WTC11 (cell line): ENCODE measurements around the gene CCL4.

Experiments
- EMX1 ChIP-seq: fragments of 250-450 bp; sonication (Bioruptor Pico); IDR thresholded peaks from 2 replicates; pipeline ENCODE4 v1.8.0; 2021; ENCODE audit warnings: mild to moderate bottlenecking
- HMGA2 ChIP-seq: fragments of 250-450 bp; sonication (Bioruptor Pico); IDR thresholded peaks from 2 replicates; pipeline ENCODE4 v1.4.0; 2021; ENCODE audit warnings: mild to moderate bottlenecking, moderate library complexity
- MXD4 ChIP-seq: fragments of 250-450 bp; sonication (Bioruptor Pico); IDR thresholded peaks from 2 replicates; pipeline ENCODE4 v1.8.0; 2021; ENCODE audit warnings: mild to moderate bottlenecking, moderate library complexity, borderline replicate concordance
- ZNF263 ChIP-seq: sonication (generic); formaldehyde crosslinking; IDR thresholded peaks from 2 replicates; pipeline ENCODE4 v1.8.1; 2022; ENCODE audit warnings: low read depth, mild to moderate bottlenecking, moderate library complexity, missing genetic modification reagents
- TF ChIP-seq, protein P1 (sequence below): sonication (generic); formaldehyde crosslinking; IDR thresholded peaks from 2 replicates; pipeline ENCODE4 v1.8.1; 2023; ENCODE audit warnings: mild to moderate bottlenecking, moderate library complexity, missing genetic modification reagents

DNA sequence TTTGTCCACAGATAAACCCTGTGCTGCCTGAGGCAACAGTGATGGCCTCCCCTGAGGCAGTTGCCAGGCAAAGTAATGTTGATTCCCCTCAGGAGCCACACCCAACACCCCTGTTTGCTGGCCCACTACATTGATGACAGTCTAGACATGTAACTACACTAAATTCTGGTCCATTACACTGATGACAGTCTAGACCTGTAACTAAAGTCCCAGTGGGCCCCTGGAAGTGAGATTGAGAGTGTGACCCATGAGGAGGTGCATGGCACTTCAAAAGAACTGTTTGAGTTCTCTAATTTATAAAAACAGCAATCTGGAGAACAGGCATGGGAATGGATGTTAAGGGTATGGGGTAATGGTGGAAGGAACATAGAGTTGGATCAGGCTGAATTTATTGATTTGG lies 8.9 kb downstream of the CCL4 start:
- TF ChIP-seq, protein P1, sequence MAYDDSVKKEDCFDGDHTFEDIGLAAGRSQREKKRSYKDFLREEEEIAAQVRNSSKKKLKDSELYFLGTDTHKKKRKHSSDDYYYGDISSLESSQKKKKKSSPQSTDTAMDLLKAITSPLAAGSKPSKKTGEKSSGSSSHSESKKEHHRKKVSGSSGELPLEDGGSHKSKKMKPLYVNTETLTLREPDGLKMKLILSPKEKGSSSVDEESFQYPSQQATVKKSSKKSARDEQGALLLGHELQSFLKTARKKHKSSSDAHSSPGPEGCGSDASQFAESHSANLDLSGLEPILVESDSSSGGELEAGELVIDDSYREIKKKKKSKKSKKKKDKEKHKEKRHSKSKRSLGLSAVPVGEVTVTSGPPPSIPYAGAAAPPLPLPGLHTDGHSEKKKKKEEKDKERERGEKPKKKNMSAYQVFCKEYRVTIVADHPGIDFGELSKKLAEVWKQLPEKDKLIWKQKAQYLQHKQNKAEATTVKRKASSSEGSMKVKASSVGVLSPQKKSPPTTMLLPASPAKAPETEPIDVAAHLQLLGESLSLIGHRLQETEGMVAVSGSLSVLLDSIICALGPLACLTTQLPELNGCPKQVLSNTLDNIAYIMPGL (CRISPR knock-in tag), result no peak
- TF ChIP-seq HMGA2 (CRISPR knock-in tag) (no peak), ZNF263 (CRISPR knock-in tag) (no peak), EMX1 (CRISPR knock-in tag) (no peak), MXD4 (CRISPR knock-in tag) (no peak)
